ENCODE results near the gene AKAP5.
"Not testable (repeated sequence)": the region's sequence is repeated elsewhere in the genome, so short reads cannot be mapped to it uniquely, and the experiment has no call there.

Gene AKAP5

GRCh38 chr14:64503434-64504309, 38.4 kb downstream of the AKAP5 start, which contains the start of gene ZBTB25:
Gene ZBTB25, minus strand, starts transcription at chr14:64503838. Its CDS starts 13,305 bp downstream, at chr14:64490533.
- peak; percentile 96 for DNase-seq

DNA sequence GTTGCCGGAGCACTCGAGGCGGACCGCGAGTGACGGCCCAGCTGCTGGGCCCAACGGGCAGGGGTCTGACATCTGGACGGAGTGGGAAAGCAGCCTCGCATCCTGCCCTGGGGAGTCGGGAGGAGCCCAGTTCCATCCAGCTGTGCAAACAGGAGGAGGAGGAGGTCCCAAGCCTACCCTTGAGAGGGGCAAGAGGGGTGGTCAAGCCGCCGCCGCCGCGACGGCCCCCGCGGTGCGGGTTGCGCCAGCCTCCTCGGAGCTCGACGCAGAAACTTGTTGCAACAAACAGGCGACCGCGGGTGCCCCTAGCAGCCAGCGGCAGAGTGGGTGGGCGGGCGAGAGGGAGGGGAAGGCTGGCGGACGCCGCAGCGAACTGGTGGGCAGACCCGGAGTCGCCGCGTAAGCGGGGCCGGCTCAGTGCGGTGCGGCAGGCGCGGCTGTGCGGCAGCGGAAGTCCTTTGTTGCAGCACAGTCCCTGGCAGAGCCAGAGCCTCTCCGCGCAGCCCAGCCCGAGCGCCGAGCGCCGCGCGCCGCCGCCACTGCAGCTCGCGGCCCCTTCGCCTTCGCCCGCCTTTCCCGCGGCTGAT, 39.1 kb downstream of the AKAP5 start, which contains the start of gene ZBTB1:
Gene ZBTB1, plus strand, starts transcription at position 461 of the 587 bp plus-strand sequence. CDS start 16,735 bp downstream, outside the sequence.
- peak; percentile 93 for DNase-seq

DNA sequence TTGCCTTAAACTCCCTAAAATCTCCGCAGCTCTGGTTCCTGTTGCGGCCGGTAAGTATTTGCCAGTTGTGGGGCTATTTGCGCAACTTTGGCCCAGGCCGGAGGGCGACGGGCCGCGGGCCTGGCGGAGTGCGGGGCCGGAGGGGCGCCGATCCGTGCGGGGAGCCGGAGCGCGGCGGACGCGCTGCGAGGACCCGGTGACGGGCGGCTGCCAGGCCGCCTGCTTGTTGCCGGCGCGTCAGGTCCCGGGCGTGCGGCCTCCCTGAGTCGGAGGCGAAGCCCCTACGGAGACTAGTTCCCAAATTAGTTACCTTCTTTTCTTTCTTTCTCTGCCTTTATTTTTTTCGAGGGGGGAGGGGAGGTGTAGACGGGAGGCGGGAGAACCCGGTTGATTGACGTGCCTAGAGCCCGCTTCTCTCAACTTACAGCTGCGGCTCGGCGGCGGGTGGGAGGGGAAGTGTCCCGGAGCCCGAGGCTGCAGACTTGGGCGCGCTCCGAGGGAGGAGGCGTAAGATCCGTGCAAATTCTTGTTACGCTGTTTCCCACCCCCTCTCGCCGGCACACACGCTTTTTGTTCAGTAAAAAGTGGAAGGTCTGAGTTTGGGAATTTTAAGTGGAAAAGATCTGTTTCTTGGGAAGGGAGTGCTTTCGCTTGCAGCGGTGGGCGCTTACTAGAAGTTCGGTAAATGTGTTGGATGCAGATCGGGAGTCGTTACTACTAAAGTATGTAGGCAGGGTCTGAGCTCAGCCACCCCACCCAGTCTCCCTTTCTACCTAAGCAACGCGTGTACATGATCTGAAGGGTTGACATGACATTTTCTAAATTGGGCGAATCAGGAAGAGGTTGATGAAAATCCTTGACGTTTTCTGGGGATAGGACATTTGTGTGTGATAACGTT, 39.8 kb downstream of the AKAP5 start:
- peak; percentile 97 for DNase-seq

DNA sequence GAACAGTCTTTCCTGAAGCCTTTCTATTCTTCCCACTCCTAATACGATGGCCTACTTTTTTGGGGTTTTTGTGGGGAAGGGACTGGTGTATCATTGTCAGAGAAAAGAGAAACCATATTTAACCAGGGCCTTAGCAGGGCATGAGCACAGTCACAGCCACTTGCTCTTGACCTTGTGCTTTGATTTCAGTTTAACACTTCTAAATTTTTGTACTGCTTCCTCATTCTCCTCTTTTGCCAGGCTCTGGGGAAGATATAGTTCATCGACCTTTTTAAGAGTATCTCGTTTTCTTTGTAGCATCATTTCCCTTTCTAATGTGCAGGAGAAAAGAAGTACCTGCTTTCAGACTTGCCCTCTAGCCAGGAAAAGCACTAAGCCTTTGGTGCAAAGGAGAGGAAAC, 41.4 kb downstream of the AKAP5 start:
- no peak for DNase-seq

DNA sequence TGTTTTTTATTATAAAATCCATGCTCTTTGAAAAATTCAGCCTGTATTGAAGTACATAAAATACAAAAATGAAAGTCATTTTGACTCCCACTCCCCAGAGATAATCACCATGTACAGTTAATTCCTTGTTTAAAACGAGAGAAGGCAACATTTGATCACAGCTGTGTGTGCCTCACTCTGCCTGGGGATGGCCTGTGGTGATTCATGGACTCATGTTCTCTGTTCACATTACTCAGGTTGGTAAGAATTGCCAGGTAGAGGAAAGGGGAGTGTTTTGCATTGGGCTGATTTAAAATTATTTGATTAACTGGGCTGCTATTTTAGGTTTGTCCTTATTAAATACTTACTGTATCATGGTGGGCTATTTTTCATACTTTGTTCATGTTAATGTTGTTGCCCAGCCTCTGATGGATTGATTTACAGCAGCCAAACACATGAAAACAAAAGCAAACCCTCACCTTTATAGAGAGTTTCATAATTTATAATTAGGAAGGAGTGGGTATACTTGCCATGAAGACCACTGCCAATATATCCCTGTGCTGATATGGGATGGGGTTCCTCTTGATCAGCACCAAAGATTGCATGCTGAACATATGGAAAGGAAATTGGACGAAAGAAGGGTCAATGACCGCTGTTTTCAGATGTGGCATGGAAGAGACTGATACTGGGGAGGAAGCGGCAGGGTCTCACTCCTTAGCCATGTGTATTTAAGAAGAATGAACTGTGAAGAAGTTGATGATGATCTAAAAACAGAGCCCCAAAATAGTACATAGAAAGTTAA, 42.3 kb downstream of the AKAP5 start:
- no peak for DNase-seq

- DNase-seq, result no peak
These were observed 43.0 kb downstream of the AKAP5 start for GRCh38 chr14:64508215-64508776.

DNA sequence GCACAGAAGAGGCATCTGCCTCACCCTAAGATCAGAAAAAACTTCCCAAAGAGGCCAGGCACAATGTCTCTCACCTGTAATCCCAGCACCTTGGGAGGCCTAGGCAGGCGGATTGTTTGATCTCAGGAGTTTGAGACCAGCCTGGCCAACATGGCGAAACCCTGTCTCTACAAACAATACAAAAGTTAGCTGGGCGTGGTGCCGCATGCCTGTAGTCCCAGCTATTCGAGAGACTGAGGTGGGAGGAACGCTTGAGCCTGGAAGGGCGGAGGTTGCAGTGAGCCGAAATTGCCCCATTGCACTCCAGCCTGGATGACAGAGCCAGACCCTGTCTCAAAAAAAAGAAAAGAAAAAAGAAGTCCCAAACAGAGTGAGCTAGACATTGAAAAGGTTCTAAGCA, 43.7 kb downstream of the AKAP5 start:
- no peak for DNase-seq

DNA sequence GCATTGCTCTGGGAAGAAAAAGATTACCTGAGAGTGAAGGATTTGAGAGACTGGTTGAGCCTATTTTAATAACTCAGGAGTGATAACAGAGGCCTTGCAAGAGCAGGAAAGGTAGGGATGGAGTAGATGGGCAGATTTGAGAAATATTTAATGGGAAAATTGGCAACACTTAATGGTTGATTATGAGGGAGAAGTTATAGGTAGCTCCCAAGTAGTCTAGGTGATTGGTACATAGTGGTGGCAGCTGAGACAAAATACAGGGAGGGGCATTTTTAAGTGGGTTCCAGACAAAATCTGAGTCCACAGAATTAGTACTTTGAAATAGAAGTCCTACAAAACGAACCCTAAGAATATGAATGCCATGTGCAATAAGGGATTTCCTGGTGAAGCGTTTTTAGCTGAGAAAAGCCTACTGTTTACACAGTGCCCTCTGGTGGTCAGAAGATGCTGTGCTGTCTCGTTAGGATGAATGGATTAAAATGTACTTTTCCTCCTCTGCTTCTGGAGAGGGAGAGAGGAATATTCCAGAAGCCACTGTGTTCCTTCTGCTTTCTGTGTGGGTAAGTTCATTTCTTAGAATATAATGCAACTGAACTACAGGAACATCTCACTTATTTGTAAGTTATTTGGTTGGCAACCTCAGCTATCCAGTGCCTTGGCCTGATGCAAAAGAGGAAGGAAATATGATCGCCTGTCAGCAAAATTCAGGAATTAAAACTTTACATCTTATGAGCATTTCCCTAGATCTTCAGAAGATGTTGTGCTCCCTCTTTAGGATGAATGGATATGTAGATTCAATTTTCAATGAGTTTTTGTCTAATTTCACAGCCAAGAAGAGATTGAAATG, 45.7 kb downstream of the AKAP5 start:
- DNase-seq, result peak; percentile 89

- DNase-seq, result no peak
These were observed 48.0 kb downstream of the AKAP5 start for GRCh38 chr14:64513271-64513670.

DNA sequence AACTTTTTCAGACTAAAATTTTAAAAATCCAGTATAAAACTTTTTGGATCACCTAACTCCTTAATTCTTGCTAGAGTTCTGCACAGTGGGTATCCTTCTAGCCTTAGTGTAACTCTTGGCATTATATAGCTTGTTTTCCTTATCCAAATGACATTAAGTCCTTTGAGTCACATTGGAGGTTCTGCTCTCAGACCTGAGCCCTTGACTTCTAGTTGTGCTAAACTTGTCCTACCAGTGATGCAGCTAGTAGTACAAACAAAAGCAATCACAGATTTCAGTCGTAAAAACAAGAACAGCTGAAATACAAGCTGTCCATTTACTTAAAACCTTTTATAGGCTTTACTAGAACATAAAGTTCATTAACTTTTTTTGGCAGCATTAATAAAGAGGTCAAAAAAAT, 49.8 kb downstream of the AKAP5 start:
- DNase-seq, result no peak

DNA sequence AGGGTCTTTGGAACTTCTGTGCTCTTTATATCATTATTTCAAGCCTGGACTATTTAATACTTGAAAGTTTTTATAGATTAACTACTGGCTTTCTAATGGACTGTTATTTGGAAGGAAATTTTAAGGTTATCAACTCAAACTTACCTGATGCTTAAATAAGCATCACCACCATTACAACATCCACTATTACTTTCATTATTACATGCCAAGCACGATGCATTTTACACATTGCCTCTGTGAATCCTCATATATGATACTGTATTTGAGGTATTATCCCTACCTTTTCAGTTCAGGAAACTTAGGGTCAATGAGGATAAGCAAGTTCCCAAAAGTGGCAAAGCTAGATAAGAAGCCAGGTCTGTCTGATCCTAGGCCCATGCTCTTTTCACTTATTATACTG, 51.7 kb downstream of the AKAP5 start:
- DNase-seq, result no peak

DNA sequence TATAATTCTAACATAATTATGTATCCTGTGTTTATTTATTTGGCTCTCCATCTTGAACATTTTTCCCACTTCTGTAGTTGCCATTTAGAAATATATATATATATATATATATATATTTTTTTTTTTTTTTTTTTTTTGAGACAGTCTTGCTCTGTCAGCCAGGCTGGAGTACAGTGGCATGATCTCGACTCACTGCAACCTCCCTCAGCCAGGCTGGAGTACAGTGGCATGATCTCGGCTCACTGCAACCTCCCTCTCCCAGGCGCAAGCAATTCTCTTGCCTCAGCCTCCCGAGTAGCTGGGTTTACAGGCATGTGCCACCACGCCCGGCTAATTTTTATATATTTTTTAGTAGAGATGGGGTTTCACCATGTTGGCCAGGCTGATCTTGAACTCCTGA, 52.4 kb downstream of the AKAP5 start:
- DNase-seq, result not testable (repeated sequence)

DNA sequence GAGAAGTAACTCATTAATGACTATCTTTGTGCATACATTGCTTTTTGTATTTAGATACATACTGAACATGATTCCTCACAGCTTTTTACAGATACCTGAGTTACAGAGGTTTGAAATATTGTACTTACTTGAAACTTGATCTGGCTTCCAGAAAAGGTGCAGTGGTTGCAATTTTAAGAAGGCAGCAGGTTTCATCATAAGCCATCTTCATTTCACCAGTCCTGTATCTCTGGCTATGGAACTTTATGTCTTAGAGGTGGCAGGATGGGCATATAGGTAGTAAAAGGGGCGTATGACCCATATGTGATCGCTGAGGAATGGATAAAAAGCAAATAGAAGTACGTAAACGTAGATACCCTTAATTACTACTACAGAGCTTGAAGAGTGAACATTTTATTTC, 52.9 kb downstream of the AKAP5 start:
- no peak for DNase-seq

DNA sequence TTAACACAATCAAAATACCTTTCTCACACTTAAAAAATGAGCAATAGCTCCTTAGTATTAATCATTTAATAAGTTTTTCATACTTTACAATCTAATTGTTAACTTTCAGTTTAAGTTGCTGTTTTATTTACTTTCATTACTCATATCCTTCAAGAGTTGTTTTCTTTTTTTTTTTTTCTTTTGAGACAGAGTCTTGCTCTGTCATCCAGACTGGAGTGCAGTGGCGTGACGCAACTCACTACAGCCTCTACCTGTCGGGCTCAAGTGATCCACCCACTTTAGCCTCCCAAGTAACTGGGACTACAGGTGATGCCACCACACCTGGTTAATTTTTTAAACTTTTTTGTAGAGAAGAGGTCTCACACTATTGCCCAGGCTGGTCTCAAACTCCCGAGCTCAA, 55.4 kb downstream of the AKAP5 start:
- DNase-seq, result no peak

DNA sequence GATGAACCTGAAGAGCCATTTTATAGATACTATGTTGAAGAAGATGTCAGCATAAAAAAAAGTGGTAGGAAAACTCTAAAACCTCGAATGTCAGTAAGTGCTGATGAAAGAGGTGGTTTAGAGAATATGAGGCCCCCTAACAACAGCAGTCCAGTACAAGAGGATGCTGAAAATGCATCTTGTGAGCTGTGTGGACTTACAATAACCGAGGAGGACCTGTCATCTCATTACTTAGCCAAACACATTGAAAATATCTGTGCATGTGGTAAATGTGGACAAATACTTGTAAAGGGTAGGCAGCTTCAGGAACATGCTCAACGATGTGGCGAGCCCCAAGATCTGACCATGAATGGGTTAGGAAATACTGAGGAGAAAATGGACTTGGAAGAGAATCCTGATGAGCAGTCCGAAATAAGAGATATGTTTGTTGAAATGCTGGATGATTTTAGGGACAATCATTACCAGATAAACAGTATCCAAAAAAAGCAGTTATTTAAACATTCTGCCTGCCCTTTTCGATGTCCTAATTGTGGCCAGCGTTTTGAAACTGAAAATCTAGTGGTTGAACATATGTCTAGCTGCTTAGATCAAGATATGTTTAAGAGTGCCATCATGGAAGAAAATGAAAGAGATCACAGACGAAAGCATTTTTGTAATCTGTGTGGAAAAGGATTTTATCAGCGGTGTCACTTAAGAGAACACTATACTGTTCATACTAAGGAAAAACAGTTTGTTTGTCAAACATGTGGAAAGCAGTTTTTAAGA, 57.5 kb downstream of the AKAP5 start:
- DNase-seq, result no peak
